NK-92 (cell line): ENCODE data around the gene TTC7B.

ENCODE experiments used
- DNase-seq: peaks from one replicate; lab custom pipeline; 2025; ENCODE audit not compliant: unreplicated experiment; lab: John Stamatoyannopoulos, UW

The TTC7B gene

DNA sequence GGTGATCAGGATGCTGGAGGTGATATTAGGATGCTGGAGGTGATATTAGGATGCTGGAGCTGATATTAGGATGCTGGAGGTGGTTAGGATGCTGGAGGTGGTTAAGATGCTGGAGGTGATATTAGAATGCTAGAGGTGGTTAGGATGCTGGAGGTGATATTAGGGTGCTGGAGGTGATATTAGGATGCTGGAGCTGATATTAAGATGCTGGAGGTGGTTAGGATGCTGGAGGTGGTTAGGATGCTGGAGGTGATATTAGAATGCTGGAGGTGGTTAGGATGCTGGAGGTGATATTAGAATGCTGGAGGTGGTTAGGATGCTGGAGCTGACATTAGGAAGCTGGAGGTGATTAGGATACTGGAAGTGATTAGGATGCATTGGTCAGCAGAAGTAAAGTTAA lies 318.0 kb downstream of the TTC7B start:
- DNase-seq: no peak

DNA sequence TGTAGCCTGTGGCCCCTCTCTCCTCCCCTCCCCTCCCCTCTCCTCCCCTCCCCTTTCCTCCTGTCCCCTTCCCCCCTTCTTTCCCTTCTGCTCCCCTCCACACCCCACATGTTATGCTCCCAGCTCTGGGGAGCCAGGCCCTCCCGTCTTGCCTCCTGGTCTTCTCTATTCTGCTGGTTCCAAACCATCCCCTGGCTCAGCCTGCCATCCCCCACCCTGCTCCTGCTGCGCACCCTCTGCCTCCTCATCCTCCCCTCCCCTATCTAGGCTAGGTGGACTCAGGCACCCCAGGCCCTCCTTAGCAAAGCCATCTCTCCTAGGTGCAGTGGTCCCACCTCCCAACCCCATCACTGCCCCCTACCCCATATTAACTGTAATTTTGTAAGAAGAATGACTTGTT lies 319.9 kb downstream of the TTC7B start:
- no peak for DNase-seq

GRCh38 chr14:90495357-90496276 lies 320.6 kb downstream of the TTC7B start:
- no peak for DNase-seq

DNA sequence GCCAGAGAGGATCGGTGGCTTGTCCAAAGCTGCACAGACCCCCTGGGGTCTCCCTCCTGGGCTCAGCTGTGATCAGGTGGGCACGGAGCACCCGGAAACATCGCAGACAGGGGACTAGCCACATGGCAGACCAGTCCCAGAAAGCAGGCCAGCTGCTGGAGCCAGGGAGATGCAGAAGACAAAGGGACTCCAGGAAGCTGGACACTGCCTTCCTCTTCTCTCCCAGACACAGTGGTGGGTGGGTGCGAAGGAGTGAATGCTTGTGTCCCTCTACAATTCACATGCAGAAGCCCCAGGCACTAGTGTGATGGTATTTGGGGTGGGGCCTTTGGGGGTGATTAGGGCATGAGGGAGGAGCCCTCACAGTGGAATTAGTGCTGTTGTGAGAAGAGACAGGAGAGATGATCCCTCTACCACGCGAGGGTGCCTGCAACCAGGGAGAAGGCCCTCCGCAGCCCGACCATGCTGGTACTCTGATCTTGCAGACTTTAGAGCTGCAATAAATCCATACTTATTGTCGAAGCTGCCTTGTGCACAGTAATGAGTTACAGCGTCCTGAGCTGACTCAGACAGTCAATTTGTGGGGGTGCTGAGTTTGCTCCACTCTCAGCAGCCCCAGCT lies 324.2 kb downstream of the TTC7B start:
- DNase-seq: no peak

GRCh38 chr14:90491221-90491885 lies 324.9 kb downstream of the TTC7B start:
- DNase-seq: no peak

- no peak for DNase-seq
Observed at GRCh38 chr14:90490720-90491050, 325.5 kb downstream of the TTC7B start.

DNA sequence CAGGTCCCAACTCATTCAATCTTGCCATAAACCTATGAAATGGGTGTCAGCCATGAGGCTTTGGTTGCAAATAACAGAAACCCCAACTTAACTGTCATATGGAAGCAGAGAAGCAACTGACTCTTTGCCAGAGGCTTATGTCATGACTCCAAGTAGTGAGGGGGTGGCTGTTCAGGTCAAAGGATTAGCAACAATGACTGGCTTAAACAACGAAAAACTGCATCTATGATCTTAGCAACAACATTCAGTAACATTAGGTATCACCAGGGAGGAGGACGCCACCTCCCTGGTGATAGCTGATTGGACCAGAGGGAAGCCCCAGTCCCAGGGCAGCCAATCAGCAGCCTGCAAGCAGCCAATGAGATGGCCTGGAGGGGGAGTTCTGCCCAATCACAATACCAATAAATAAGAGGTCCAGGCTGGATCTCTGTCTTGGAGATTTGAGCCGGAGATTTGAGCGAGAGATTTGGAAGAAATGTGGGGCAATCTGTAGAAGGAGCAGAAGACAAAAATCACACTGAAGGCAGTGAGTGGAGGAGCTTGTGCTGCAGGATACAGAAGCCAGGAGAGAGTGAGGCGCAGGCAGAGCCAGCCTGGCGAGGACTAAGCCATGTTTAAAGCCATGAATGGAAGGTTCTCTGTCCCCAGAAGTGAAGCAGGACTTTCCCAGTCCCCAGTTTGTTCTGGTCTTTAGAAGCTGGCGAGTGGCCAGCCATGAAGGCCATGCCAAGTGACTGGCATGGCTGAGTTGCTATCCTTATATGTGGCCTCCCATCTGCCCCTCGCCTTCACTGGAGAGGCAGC lies 326.1 kb downstream of the TTC7B start:
- DNase-seq: no peak

DNA sequence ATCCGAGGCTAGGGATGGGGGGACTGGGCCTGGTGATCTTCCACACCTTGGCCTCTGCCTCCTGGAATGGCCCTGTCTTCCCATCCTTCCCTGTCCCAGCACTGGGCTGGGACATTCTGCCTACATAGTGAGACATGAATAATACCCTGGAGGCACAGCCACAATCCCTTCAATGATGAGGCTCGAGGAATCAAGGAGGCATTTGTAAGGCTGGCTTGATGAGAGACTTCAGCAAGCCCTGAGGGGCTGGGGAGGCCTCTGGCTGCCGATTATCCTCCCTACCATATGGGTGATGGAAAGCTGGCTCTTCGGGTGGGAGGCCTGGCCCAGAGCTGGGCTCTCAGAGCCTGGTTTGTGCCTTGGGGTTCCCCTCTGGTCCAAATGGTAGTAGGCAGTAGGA lies 326.9 kb downstream of the TTC7B start:
- DNase-seq: no peak

- DNase-seq: no peak
Observed at GRCh38 chr14:90488256-90488655, 328.0 kb downstream of the TTC7B start.

- no peak for DNase-seq
Observed at GRCh38 chr14:90487462-90487861, 328.8 kb downstream of the TTC7B start.

DNA sequence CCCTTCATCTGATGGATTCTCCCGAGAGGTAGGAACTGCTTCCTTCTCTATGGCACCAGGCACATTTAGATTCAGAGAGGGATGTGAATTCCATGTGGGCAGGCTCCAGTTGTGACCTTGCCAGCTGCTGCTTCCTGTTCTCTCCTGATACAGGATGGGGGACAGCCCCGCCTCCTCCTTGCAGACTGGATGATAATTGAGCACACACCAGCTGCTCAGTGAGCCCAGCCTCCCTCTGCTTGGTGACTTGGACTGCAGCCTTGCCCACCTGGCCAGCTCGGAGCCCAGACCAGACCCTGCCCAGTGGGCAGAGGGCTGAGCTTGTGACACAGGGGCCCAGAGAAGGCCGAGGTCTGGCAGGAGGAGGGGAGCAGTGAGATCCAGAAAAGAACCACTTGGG lies 329.2 kb downstream of the TTC7B start:
- DNase-seq: no peak

DNA sequence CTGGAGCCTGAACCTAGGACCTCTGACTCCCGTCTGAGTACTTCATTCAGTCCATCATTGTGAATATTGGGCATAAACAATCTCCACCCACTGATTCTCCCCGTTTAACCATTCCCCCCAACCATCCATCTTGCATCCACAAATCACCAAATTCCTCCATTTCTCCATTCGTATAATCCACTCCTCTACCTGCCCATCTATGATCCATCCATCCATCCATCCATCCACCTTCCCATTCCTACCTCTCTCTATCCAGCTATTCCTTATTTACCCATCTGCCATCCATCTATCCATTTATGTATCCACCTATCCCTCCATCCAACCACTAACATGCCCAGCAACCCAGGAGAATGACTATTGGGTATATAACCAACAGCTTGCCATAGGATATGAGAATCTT lies 331.9 kb downstream of the TTC7B start:
- DNase-seq: no peak

DNA sequence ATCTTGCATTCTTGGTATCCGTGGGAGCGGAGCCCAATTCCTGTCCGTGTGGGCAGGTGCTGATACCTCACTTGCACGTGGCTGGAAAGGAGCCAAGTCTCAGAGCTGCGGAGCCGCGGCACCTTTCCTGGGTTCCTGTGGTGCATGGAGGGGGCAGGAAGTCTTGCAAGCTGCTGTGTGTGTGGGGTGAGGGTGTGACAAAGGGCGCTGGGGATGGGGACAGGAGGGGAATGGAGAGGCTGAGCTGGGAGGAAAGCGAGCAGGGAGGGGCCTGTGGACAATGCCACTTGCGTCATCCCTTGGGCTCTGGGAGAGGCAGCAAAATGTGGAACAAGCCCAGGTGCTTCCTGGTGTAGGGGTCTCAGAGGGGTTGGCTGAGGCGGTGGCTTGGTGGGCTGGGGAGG lies 332.7 kb downstream of the TTC7B start:
- no peak for DNase-seq

GRCh38 chr14:90483117-90483516 lies 333.1 kb downstream of the TTC7B start:
- no peak for DNase-seq

DNA sequence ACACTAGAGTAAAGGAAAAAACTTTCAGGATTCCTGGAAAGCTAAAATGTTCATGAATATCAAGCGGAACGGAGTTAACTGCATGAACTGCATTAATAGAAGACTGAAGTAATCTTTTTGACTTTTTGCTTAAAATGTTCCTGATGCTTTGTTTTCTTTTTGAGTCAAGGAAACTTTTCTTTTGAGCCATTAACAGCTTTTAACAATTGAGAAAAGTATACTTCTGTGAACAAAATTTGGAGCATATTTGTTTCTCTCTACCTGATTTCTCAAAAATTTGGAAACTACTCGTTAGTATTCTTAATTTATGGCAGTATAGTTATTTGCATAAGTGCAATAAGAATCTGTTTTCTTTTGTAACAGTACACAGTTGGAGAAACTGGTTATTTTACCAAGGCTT lies 340.9 kb downstream of the TTC7B start:
- no peak for DNase-seq
